ENCODE results near the gene CLASP1. TPM values are rescaled to one million over a fixed set of nuclear protein-coding genes. Genes with fewer than 3 reads are reported as not detected.
"Not testable (repeated sequence)": the region's sequence is repeated elsewhere in the genome, so short reads cannot be mapped to it uniquely, and the experiment has no call there.

The CLASP1 gene
- total and polyA plus RNA-seq, 2 of the 8 experiments (the other 6 are each of a cell fraction or from before 2014, with no cell fraction given) = 7.3 to 53.9 TPM

DNA sequence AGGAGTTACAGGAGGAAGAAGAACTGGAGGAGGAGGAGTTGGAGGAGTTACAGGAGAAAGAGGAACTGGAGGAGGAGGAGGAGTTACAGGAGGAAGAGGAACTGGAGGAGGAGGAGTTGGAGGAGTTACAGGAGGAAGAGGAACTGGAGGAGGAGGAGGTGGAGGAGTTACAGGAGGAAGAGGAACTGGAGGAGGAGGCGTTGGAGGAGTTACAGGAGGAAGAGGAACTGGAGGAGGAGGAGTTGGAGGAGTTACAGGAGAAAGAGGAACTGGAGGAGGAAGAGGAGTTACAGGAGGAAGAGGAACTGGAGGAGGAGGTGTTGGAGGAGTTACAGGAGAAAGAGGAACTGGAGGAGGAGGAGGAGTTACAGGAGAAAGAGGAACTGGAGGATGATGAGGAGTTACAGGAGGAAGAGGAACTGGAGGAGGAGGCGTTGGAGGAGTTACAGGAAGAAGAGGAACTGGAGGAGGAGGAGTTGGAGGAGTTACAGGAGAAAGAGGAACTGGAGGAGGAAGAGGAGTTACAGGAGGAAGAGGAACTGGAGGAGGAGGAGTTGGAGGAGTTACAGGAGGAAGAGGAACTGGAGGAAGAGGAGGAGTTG, 38.1 kb downstream of the CLASP1 start:
- H2BK15ac ChIP-seq (ENCODE audit: low read length); H4K5ac ChIP-seq (ENCODE audit: insufficient read length, low read depth, low read length); H3K27me3 ChIP-seq (replicated peaks in 1 of 4; ENCODE audit: control insufficient read depth in 3 of 4, extremely low read depth in 1 of 4, insufficient read depth in 3 of 4, low read length in 3 of 4); H2BK20ac ChIP-seq (ENCODE audit: low read length); H3K9me3 ChIP-seq (ENCODE audit: insufficient read depth in 2 of 2, low read depth in 1 of 2, low read length in 1 of 2); POLR2A ChIA-PET (ENCODE audit: partially characterized antibody); H3K56ac ChIP-seq (replicated peaks; ENCODE audit: insufficient read length, low read depth, low read length); H3K4me3 ChIP-seq (ENCODE audit: extremely low read depth in 1 of 4, insufficient read depth in 2 of 4, low read depth in 3 of 4, low read length in 4 of 4); H3K9ac ChIP-seq (replicated peaks in 1 of 4; ENCODE audit: extremely low read depth in 1 of 4, low read depth in 3 of 4, low read length in 3 of 4); H3K18ac ChIP-seq (ENCODE audit: extremely low read depth, low read length); CTCF ChIA-PET (ENCODE audit: partially characterized antibody); H2AK5ac ChIP-seq (ENCODE audit: low read depth, low read length); H3K23me2 ChIP-seq (ENCODE audit: low read depth, low read length); H3K27ac ChIP-seq (ENCODE audit: low read depth, low read length); H4K91ac ChIP-seq (replicated peaks; ENCODE audit: insufficient read length, low read length); FAIRE-seq; H3K36me3 ChIP-seq (ENCODE audit: control insufficient read depth in 2 of 4, insufficient read depth in 4 of 4, low read length in 3 of 4); H2AFZ ChIP-seq (ENCODE audit: low read length); H4K8ac ChIP-seq (ENCODE audit: extremely low read depth, insufficient read depth, low read length); H3K14ac ChIP-seq (ENCODE audit: insufficient read length); H3K79me1 ChIP-seq (ENCODE audit: low read depth, low read length); DNase-seq (ENCODE audit: low read depth in 1 of 2, low spot score in 2 of 2); H3K23ac ChIP-seq (ENCODE audit: insufficient read length); H3K4me2 ChIP-seq (ENCODE audit: insufficient read depth in 1 of 2, low read depth in 2 of 2, low read length in 2 of 2); H3K4me1 ChIP-seq (replicated peaks in 1 of 4; ENCODE audit: control insufficient read depth in 3 of 4, insufficient read depth in 4 of 4, low read length in 3 of 4); H2BK5ac ChIP-seq (ENCODE audit: low read depth, low read length); H2BK12ac ChIP-seq (ENCODE audit: low read depth, low read length); H3K4ac ChIP-seq (replicated peaks; ENCODE audit: insufficient read length, low read depth, low read length); H2BK120ac ChIP-seq (replicated peaks; ENCODE audit: low read depth, low read length); H4K20me1 ChIP-seq (replicated peaks in 1 of 2; ENCODE audit: control insufficient read depth in 1 of 2, insufficient read depth in 2 of 2, low read length in 2 of 2): not testable (repeated sequence)
- 85% methylated on average over 2 of the region's 2 CpGs; no CpG with 5 or more reads in 1 of the 2 experiments for WGBS, 2 experiments (ENCODE audit: extremely low coverage in 1 of 2, insufficient coverage in 1 of 2, insufficient read length in 1 of 2, insufficient replicate concordance in 2 of 2, low coverage in 1 of 2, low lambda C conversion rate in 2 of 2, missing lambda C conversion rate in 1 of 2)
- peaks cover 0 to 42% of the 10 kb centered on the region in 2 experiments; a peak in 2 of 4 replicates for H3K79me2 ChIP-seq (ENCODE audit: control insufficient read depth in 1 of 2, insufficient read depth in 2 of 2, low read length in 2 of 2)

GRCh38 chr2:121610487-121610874, 38.8 kb downstream of the CLASP1 start:
- POLR2A ChIA-PET (ENCODE audit: partially characterized antibody) = interaction anchor here (0.9 kb wide), 1 partner anchor 80 kb away, joined by 4 read pairs; the partner anchor contains the start of gene RNU4ATAC
- not testable (repeated sequence) for H4K20me1 ChIP-seq (replicated peaks in 1 of 2; ENCODE audit: control insufficient read depth in 1 of 2, insufficient read depth in 2 of 2, low read length in 2 of 2)
- peaks cover 0 to 49% of the 10 kb centered on the region in 2 experiments; a peak in 2 of 4 replicates for H3K79me2 ChIP-seq (ENCODE audit: control insufficient read depth in 1 of 2, insufficient read depth in 2 of 2, low read length in 2 of 2)

More at GRCh38 chr2:121610487-121610874, 38.8 kb downstream of the CLASP1 start:
- not testable (repeated sequence) for H2BK5ac ChIP-seq (ENCODE audit: low read depth, low read length); DNase-seq (ENCODE audit: low read depth in 1 of 2, low spot score in 2 of 2); H4K91ac ChIP-seq (replicated peaks; ENCODE audit: insufficient read length, low read length); H2BK120ac ChIP-seq (replicated peaks; ENCODE audit: low read depth, low read length); H3K4me1 ChIP-seq (replicated peaks in 1 of 4; ENCODE audit: control insufficient read depth in 3 of 4, insufficient read depth in 4 of 4, low read length in 3 of 4); H3K23ac ChIP-seq (ENCODE audit: insufficient read length); H3K4me3 ChIP-seq (ENCODE audit: extremely low read depth in 1 of 4, insufficient read depth in 2 of 4, low read depth in 3 of 4, low read length in 4 of 4); H2AK5ac ChIP-seq (ENCODE audit: low read depth, low read length); H3K23me2 ChIP-seq (ENCODE audit: low read depth, low read length); H4K8ac ChIP-seq (ENCODE audit: extremely low read depth, insufficient read depth, low read length); H2BK20ac ChIP-seq (ENCODE audit: low read length); FAIRE-seq; H2BK15ac ChIP-seq (ENCODE audit: low read length); H3K36me3 ChIP-seq (ENCODE audit: control insufficient read depth in 2 of 4, insufficient read depth in 4 of 4, low read length in 3 of 4); H3K18ac ChIP-seq (ENCODE audit: extremely low read depth, low read length); H4K5ac ChIP-seq (ENCODE audit: insufficient read length, low read depth, low read length); H3K56ac ChIP-seq (replicated peaks; ENCODE audit: insufficient read length, low read depth, low read length); H2BK12ac ChIP-seq (ENCODE audit: low read depth, low read length); H3K27me3 ChIP-seq (replicated peaks in 1 of 4; ENCODE audit: control insufficient read depth in 3 of 4, extremely low read depth in 1 of 4, insufficient read depth in 3 of 4, low read length in 3 of 4); H3K14ac ChIP-seq (ENCODE audit: insufficient read length); H3K79me1 ChIP-seq (ENCODE audit: low read depth, low read length); H3K4me2 ChIP-seq (ENCODE audit: insufficient read depth in 1 of 2, low read depth in 2 of 2, low read length in 2 of 2); H2AFZ ChIP-seq (ENCODE audit: low read length); H3K9me3 ChIP-seq (ENCODE audit: insufficient read depth in 2 of 2, low read depth in 1 of 2, low read length in 1 of 2); H3K27ac ChIP-seq (ENCODE audit: low read depth, low read length); H3K9ac ChIP-seq (replicated peaks in 1 of 4; ENCODE audit: extremely low read depth in 1 of 4, low read depth in 3 of 4, low read length in 3 of 4); H3K4ac ChIP-seq (replicated peaks; ENCODE audit: insufficient read length, low read depth, low read length)
- CTCF ChIA-PET (ENCODE audit: partially characterized antibody) = interaction anchor here (0.6 to 0.8 kb wide), 2 partner anchors 37 to 205 kb away, joined by 3 to 4 read pairs; no protein-coding TSS in a partner anchor

All from H1 (cell line).